Neural cell (in vitro differentiated cells): Measurements from ENCODE around the gene SMTNL2. TPM values are rescaled to one million over a fixed set of nuclear protein-coding genes. Genes with fewer than 3 reads are reported as not detected.

ENCODE experiments used
- H2AFZ ChIP-seq: fragments of 200-600, 300-800 bp; sonication (generic), shearing (Covaris generic); 2 replicates; pipeline ENCODE4 v1.6.0; 2014; ENCODE audit warnings: low read depth, mild to moderate bottlenecking, antibody characterized with exemption, low read length, moderate library complexity
- H3F3A ChIP-seq: fragments of 200-600 bp; shearing (Covaris generic); 2 replicates; pipeline ENCODE4 v1.6.1; 2016; ENCODE audit warnings: mild to moderate bottlenecking, moderate library complexity, mixed read lengths, antibody characterized with exemption, low read length; ENCODE audit not compliant: insufficient read depth, poor library complexity, severe bottlenecking
- H3K27ac ChIP-seq: fragments of 200-600, 300-800 bp; sonication (generic), shearing (Covaris generic); 2 replicates; pipeline ENCODE4 v1.5.1; 2014; ENCODE audit warnings: mild to moderate bottlenecking, low read length, moderate library complexity
- H3K27me3 ChIP-seq: fragments of 300-800, 200-600 bp; sonication (generic), shearing (Covaris generic); 2 replicates; pipeline ENCODE4 v1.6.0; 2014; ENCODE audit warnings: mild to moderate bottlenecking, low read depth, low read length, moderate library complexity; ENCODE audit not compliant: insufficient read depth
- H3K36me3 ChIP-seq: fragments of 300-800, 200-600 bp; sonication (generic), shearing (Covaris generic); 2 replicates; pipeline ENCODE4 v1.5.1; 2014; ENCODE audit warnings: mild to moderate bottlenecking, antibody characterized with exemption, low read length, moderate library complexity; ENCODE audit not compliant: insufficient read depth
- H3K4me2 ChIP-seq: fragments of 300-800, 200-600 bp; sonication (generic), shearing (Covaris generic); 2 replicates; pipeline ENCODE4 v1.6.0; 2014; ENCODE audit warnings: mild to moderate bottlenecking, low read length
- H3K4me3 ChIP-seq: fragments of 300-800, 200-600 bp; sonication (generic), shearing (Covaris generic); 2 replicates; pipeline ENCODE4 v1.5.1; 2014; ENCODE audit warnings: mild to moderate bottlenecking, low read length, moderate library complexity
- H3K79me2 ChIP-seq: fragments of 200-600 bp; shearing (Covaris generic); replicated peaks from 2 replicates; pipeline ENCODE4 v1.6.0; 2014; ENCODE audit warnings: mild to moderate bottlenecking, low read length, moderate library complexity; ENCODE audit not compliant: insufficient read depth
- H3K9ac ChIP-seq: fragments of 300-800, 200-600 bp; sonication (generic), shearing (Covaris generic); 2 replicates; pipeline ENCODE4 v1.6.1; 2016; ENCODE audit warnings: mild to moderate bottlenecking, low read length, mixed read lengths
- H3K9me2 ChIP-seq: fragments of 200-600 bp; shearing (Covaris generic); 2 replicates; pipeline ENCODE4 v1.6.1; 2016; ENCODE audit warnings: mild to moderate bottlenecking, low read length, mixed read lengths; ENCODE audit not compliant: insufficient read depth
- H3K9me3 ChIP-seq: fragments of 200-600, 300-800 bp; sonication (generic), shearing (Covaris generic); 2 replicates; pipeline ENCODE4 v1.6.1; 2016; ENCODE audit warnings: mild to moderate bottlenecking, mixed run types, low read length, moderate library complexity, mixed read lengths
- H4K20me1 ChIP-seq: fragments of 200-600 bp; shearing (Covaris generic); 2 replicates; pipeline ENCODE4 v1.6.1; 2016; ENCODE audit warnings: mild to moderate bottlenecking, mixed run types; ENCODE audit not compliant: insufficient read depth
- EP300 ChIP-seq: fragments of 450-650 bp; conservative IDR thresholded peaks from 2 replicates; pipeline ENCODE4 v1.6.1; 2014; ENCODE audit warnings: antibody characterized with exemption, mild to moderate bottlenecking, moderate library complexity; ENCODE audit not compliant: poor library complexity, severe bottlenecking
- EZH2 ChIP-seq: fragments of 200-600, 300-800 bp; shearing (Covaris generic), sonication (generic); IDR thresholded peaks from 2 replicates; pipeline ENCODE4 v1.6.1; 2014; ENCODE audit warnings: antibody characterized with exemption, low read length, borderline replicate concordance, mild to moderate bottlenecking; ENCODE audit not compliant: insufficient read depth, poor library complexity, severe bottlenecking
- MXI1 ChIP-seq: fragments of 450-650 bp; conservative IDR thresholded peaks from 2 replicates; pipeline ENCODE4 v1.6.1; 2014; ENCODE audit warnings: antibody characterized with exemption, mild to moderate bottlenecking; ENCODE audit not compliant: poor library complexity, severe bottlenecking
- POLR2AphosphoS5 ChIP-seq: IDR thresholded peaks from 2 replicates; pipeline ENCODE4 v1.6.1; 2012
- RAD21 ChIP-seq: fragments of 450-650 bp; conservative IDR thresholded peaks from 2 replicates; pipeline ENCODE4 v1.6.1; 2014; ENCODE audit warnings: antibody characterized with exemption, mild to moderate bottlenecking, moderate library complexity
- SMC3 ChIP-seq: fragments of 450-650 bp; conservative IDR thresholded peaks from 2 replicates; pipeline ENCODE4 v1.6.1; 2014; ENCODE audit warnings: antibody characterized with exemption, mild to moderate bottlenecking, moderate library complexity; ENCODE audit not compliant: poor library complexity
- TAF1 ChIP-seq: IDR thresholded peaks from 2 replicates; pipeline ENCODE4 v1.6.1; 2012; ENCODE audit warnings: low read depth
- polyA plus RNA-seq: library from polyadenylated mRNA; depleted of rRNA; stranded (reverse); fragments of >200 nt; gene quantifications from 2 replicates; pipeline ENCODE4 v1.2.3, GENCODE V29; 2014
- TF ChIP-seq, protein P1 (sequence below): fragments of 450-650 bp; IDR thresholded peaks from 2 replicates; pipeline ENCODE4 v1.5.1; 2014; ENCODE audit warnings: antibody characterized with exemption, mild to moderate bottlenecking, moderate library complexity; ENCODE audit not compliant: poor library complexity, severe bottlenecking
- TF ChIP-seq, protein P2 (sequence below): IDR thresholded peaks from 2 replicates; pipeline ENCODE4 v1.6.1; 2012; ENCODE audit warnings: borderline replicate concordance

SMTNL2 gene
- polyA plus RNA-seq, 1 donor from 2014 or later: 0.81 TPM

DNA sequence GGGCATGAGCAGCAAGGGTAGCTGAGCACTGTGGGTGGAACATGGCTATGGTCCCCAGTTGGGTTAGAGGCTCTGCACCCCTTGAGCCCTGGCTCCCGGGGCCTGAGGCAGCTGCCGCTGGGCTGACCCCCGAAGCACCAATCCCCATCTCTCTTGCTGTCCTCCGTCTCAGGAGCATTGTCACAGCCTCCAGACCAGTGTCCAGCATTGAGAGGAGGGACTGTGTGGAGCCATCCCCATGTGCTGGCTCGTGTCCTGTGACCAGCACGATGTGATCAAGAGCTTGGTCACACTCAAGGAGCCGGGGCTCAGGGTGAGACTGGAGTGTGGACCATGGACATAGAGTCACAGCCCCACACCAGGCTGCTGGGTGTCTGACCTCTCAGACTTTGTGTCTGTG is 2.9 kb downstream of the SMTNL2 start:
- Histone ChIP-seq H3K9me3 (no peaks in the 10 kb centered on the region), H3K79me2 (no peaks in the 10 kb centered on the region), H3K36me3 (no peaks in the 10 kb centered on the region), H2AFZ (no peak overlapping the region), H3K4me3 (no peak overlapping the region), H3K27ac (no peak overlapping the region), H4K20me1 (no peaks in the 10 kb centered on the region), H3F3A (no peaks in the 10 kb centered on the region), H3K4me2 (no peak overlapping the region), H3K27me3 (peaks cover 29% of the 10 kb centered on the region), H3K9me2 (no peaks in the 10 kb centered on the region), H3K9ac (no peak overlapping the region)
- TF ChIP-seq POLR2AphosphoS5 (no peak), TAF1 (no peak), MXI1 (no peak), SMC3 (no peak), EP300 (no peak), EZH2 (no peak), RAD21 (no peak)
- TF ChIP-seq, protein P1, sequence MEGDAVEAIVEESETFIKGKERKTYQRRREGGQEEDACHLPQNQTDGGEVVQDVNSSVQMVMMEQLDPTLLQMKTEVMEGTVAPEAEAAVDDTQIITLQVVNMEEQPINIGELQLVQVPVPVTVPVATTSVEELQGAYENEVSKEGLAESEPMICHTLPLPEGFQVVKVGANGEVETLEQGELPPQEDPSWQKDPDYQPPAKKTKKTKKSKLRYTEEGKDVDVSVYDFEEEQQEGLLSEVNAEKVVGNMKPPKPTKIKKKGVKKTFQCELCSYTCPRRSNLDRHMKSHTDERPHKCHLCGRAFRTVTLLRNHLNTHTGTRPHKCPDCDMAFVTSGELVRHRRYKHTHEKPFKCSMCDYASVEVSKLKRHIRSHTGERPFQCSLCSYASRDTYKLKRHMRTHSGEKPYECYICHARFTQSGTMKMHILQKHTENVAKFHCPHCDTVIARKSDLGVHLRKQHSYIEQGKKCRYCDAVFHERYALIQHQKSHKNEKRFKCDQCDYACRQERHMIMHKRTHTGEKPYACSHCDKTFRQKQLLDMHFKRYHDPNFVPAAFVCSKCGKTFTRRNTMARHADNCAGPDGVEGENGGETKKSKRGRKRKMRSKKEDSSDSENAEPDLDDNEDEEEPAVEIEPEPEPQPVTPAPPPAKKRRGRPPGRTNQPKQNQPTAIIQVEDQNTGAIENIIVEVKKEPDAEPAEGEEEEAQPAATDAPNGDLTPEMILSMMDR: no peak
- TF ChIP-seq, protein P2, sequence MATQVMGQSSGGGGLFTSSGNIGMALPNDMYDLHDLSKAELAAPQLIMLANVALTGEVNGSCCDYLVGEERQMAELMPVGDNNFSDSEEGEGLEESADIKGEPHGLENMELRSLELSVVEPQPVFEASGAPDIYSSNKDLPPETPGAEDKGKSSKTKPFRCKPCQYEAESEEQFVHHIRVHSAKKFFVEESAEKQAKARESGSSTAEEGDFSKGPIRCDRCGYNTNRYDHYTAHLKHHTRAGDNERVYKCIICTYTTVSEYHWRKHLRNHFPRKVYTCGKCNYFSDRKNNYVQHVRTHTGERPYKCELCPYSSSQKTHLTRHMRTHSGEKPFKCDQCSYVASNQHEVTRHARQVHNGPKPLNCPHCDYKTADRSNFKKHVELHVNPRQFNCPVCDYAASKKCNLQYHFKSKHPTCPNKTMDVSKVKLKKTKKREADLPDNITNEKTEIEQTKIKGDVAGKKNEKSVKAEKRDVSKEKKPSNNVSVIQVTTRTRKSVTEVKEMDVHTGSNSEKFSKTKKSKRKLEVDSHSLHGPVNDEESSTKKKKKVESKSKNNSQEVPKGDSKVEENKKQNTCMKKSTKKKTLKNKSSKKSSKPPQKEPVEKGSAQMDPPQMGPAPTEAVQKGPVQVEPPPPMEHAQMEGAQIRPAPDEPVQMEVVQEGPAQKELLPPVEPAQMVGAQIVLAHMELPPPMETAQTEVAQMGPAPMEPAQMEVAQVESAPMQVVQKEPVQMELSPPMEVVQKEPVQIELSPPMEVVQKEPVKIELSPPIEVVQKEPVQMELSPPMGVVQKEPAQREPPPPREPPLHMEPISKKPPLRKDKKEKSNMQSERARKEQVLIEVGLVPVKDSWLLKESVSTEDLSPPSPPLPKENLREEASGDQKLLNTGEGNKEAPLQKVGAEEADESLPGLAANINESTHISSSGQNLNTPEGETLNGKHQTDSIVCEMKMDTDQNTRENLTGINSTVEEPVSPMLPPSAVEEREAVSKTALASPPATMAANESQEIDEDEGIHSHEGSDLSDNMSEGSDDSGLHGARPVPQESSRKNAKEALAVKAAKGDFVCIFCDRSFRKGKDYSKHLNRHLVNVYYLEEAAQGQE: no peak

DNA sequence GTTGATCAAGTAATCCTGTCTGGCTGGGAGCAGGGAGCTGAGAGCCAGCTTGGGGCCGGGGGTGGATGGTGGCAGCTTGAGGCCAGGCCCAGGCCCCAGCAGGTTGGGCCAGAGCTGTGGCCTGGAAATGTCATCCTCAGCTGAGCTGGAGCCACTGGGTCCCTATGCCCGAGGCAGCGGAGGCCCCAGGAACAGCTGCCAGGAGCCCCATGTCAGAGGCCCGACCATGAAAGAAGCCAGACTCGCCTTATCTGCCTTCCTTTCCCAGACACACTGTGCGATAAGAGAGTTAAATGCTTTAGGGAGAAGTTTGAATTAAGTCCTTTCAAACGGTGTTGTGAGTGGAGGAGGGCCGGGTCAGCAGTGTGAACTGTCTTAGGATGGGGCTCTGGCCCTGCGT is 3.5 kb downstream of the SMTNL2 start:
- H3K27ac ChIP-seq: no peak overlapping the region

More for the DNA sequence above, 3.5 kb downstream of the SMTNL2 start:
- no peaks in the 10 kb centered on the region for H3K9me3 ChIP-seq
- H3F3A ChIP-seq: no peaks in the 10 kb centered on the region
- TF ChIP-seq TAF1 (no peak), RAD21 (no peak), MXI1 (no peak), EP300 (no peak), POLR2AphosphoS5 (no peak), EZH2 (no peak), SMC3 (no peak)
- TF ChIP-seq, protein P2: no peak
- TF ChIP-seq, protein P1: no peak
- no peaks in the 10 kb centered on the region for H3K79me2 ChIP-seq
- H2AFZ ChIP-seq: no peak overlapping the region
- H3K27me3 ChIP-seq: peaks cover 29% of the 10 kb centered on the region
- no peak overlapping the region for H3K9ac ChIP-seq
- no peak overlapping the region for H3K4me3 ChIP-seq
- no peak overlapping the region for H3K4me2 ChIP-seq
- no peaks in the 10 kb centered on the region for H3K36me3 ChIP-seq
- H4K20me1 ChIP-seq: no peaks in the 10 kb centered on the region
- no peaks in the 10 kb centered on the region for H3K9me2 ChIP-seq
